Fibroblast of lung (primary cell): ENCODE data around the gene KHDC3L.

ENCODE experiments used
- EZH2 ChIP-seq: IDR thresholded peaks from 2 replicates; pipeline ENCODE4 v1.5.1; 2012; ENCODE audit warnings: low read length, control low read depth, mild to moderate bottlenecking; ENCODE audit errors: missing control alignments
- TF ChIP-seq, protein P1 (sequence below), 2 donors: IDR thresholded peaks in 1 of 2; conservative IDR thresholded peaks in 1 of 2; 1 replicate in 1 of 2; 2 replicates in 1 of 2; pipeline ENCODE4 v1.5.1; 2011 to 2012; ENCODE audit warnings: low read length in 2 of 2, control low read depth in 1 of 2, inconsistent platforms in 1 of 2, low read depth in 1 of 2, mild to moderate bottlenecking in 1 of 2

DNA sequence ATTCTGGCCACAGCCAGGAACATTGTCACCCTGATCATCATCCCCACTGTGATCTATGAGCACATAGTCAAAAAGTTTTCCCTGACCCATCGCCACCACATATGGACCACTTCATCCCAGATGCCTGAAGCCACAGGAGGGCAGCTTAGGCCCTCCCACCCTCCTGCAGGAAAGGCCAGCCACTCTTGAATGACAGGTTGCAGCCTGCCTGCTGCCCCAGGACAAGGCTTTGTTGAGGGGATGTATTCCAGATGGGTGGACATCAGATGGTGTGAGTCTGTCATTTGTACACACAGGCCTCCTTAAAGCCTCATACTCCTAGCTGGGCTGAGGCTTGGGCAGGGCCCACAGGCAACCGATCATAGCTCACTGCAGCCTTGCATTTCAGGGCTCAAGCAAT, 39.1 kb upstream of the KHDC3L start:
- TF ChIP-seq, protein P1, sequence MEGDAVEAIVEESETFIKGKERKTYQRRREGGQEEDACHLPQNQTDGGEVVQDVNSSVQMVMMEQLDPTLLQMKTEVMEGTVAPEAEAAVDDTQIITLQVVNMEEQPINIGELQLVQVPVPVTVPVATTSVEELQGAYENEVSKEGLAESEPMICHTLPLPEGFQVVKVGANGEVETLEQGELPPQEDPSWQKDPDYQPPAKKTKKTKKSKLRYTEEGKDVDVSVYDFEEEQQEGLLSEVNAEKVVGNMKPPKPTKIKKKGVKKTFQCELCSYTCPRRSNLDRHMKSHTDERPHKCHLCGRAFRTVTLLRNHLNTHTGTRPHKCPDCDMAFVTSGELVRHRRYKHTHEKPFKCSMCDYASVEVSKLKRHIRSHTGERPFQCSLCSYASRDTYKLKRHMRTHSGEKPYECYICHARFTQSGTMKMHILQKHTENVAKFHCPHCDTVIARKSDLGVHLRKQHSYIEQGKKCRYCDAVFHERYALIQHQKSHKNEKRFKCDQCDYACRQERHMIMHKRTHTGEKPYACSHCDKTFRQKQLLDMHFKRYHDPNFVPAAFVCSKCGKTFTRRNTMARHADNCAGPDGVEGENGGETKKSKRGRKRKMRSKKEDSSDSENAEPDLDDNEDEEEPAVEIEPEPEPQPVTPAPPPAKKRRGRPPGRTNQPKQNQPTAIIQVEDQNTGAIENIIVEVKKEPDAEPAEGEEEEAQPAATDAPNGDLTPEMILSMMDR (conservative IDR thresholded peaks at IDR 0.05 in 1 of 2, IDR thresholded peaks at IDR 0.05 in 1 of 2; ENCODE audit: low read depth in 1 of 2, low read length in 2 of 2): no peak
- no peak for TF ChIP-seq EZH2
